GM12878 (cell line): ENCODE results near the gene GALNT11.

Source experiments
- ASH2L ChIP-seq: fragments of 300-600, 200-600 bp; sonication (generic); IDR thresholded peaks from 2 replicates; pipeline ENCODE4 v1.6.1; 2017; ENCODE audit warnings: low read depth, mild to moderate bottlenecking, borderline replicate concordance
- CTCF ChIP-seq, 3 experiments: IDR thresholded peaks in 2 of 3; conservative IDR thresholded peaks in 1 of 3; 2 replicates each; pipeline ENCODE4 v1.5.1; 2011; ENCODE audit warnings: low read depth in 3 of 3, low read length in 3 of 3, mild to moderate bottlenecking in 3 of 3, control low read depth in 2 of 3, moderate library complexity in 2 of 3, inconsistent platforms in 1 of 3, mixed read lengths in 1 of 3; ENCODE audit not compliant: control insufficient read depth in 2 of 3, insufficient read depth in 1 of 3; ENCODE audit errors: extremely low read depth in 1 of 3
- EP300 ChIP-seq, 2 experiments: fragments of 150-350 bp in 1 of 2; IDR thresholded peaks; 2 replicates each; pipeline ENCODE4 v1.6.1; 2011 to 2012; ENCODE audit warnings: low read depth in 2 of 2, low read length in 2 of 2, borderline replicate concordance in 1 of 2, improper control_type of control experiment in 1 of 2, inconsistent platforms in 1 of 2; ENCODE audit not compliant: control insufficient read depth in 1 of 2
- ESRRA ChIP-seq: IDR thresholded peaks from 2 replicates; pipeline ENCODE4 v1.6.1; 2012; ENCODE audit warnings: mild to moderate bottlenecking, low read length, improper control_type of control experiment
- KDM1A ChIP-seq: fragments of 200-600 bp; sonication (generic); IDR thresholded peaks from 2 replicates; pipeline ENCODE4 v1.6.1; 2016; ENCODE audit warnings: borderline replicate concordance
- POLR2A ChIP-seq: IDR thresholded peaks from 2 replicates; pipeline ENCODE4 v1.6.1; 2011; ENCODE audit warnings: low read depth, mild to moderate bottlenecking, low read length
- RAD21 ChIP-seq: IDR thresholded peaks from 2 replicates; pipeline ENCODE4 v1.6.1; 2011; ENCODE audit warnings: mild to moderate bottlenecking, low read depth, low read length, moderate library complexity; ENCODE audit not compliant: insufficient read depth
- SREBF2 ChIP-seq: IDR thresholded peaks from 2 replicates; pipeline ENCODE4 v1.6.1; 2012; ENCODE audit warnings: mild to moderate bottlenecking, low read length
- SRF ChIP-seq, 2 experiments: IDR thresholded peaks; 2 replicates each; pipeline ENCODE4 v1.6.1; 2011; ENCODE audit warnings: low read depth in 2 of 2, low read length in 2 of 2, mild to moderate bottlenecking in 1 of 2, moderate library complexity in 1 of 2
- TCF3 ChIP-seq: IDR thresholded peaks from 2 replicates; pipeline ENCODE4 v1.6.1; 2012; ENCODE audit warnings: low read depth, mild to moderate bottlenecking, low read length, borderline replicate concordance; ENCODE audit not compliant: insufficient read depth
- USF2 ChIP-seq: IDR thresholded peaks from 2 replicates; pipeline ENCODE4 v1.6.1; 2011; ENCODE audit warnings: low read depth, low read length, improper control_type of control experiment, borderline replicate concordance
- ZNF207 ChIP-seq: fragments of 450-650 bp; IDR thresholded peaks from 2 replicates; pipeline ENCODE4 v1.6.1; 2014; ENCODE audit warnings: antibody characterized with exemption, mild to moderate bottlenecking, borderline replicate concordance

GRCh38 chr7:152006336-152006735 is 19.1 kb upstream of the GALNT11 start:
- TF ChIP-seq SREBF2 (no peak), KDM1A (no peak), EP300 (IDR thresholded peaks at IDR 0.05; ENCODE audit: borderline replicate concordance in 1 of 2, control insufficient read depth in 1 of 2, low read depth in 2 of 2, low read length in 2 of 2) (no peak), POLR2A (no peak), ZNF207 (no peak), SRF (IDR thresholded peaks at IDR 0.05; ENCODE audit: low read depth in 2 of 2, low read length in 2 of 2) (no peak), ESRRA (no peak), TCF3 (no peak), USF2 (no peak), ASH2L (no peak), RAD21 (no peak), CTCF (IDR thresholded peaks at IDR 0.05 in 2 of 3, conservative IDR thresholded peaks at IDR 0.05 in 1 of 3; ENCODE audit: control insufficient read depth in 2 of 3, extremely low read depth in 1 of 3, insufficient read depth in 1 of 3, low read depth in 3 of 3, low read length in 3 of 3) (no peak)
